Measurements from ENCODE around the gene FBXO48. TPM values are rescaled to one million over a fixed set of nuclear protein-coding genes. Genes with fewer than 3 reads are reported as not detected.

Gene FBXO48
- total and polyA plus RNA-seq, 10 of the 15 experiments (the other 5 are each of a cell fraction or from before 2014, with no cell fraction given): 0.56 to 2.3 (median 1.2) TPM

GRCh38 chr2:68476454-68476853 is 9.4 kb upstream of the FBXO48 start:
- POLR2A ChIA-PET: no interaction called here
- DNase-seq (ENCODE audit: low read depth, low spot score): no peak
- TF ChIP-seq GABPA (IDR thresholded peaks at IDR 0.05; ENCODE audit: low read depth) (no peak), PKNOX1 (IDR thresholded peaks at IDR 0.05) (no peak), RCOR1 (conservative IDR thresholded peaks at IDR 0.05; ENCODE audit: low read depth, low read length) (no peak), SUZ12 (IDR thresholded peaks at IDR 0.05; ENCODE audit: unreplicated experiment) (no peak), IRF3 (IDR thresholded peaks at IDR 0.05) (no peak), MEF2A (IDR thresholded peaks at IDR 0.05; ENCODE audit: insufficient read depth, low read depth, low read length) (no peak)
- Histone ChIP-seq H3K9ac (ENCODE audit: control insufficient read depth, insufficient read depth, low read length) (no peak overlapping the region), H3K36me3 (ENCODE audit: control insufficient read depth in 2 of 2, insufficient read depth in 2 of 2, low read length in 1 of 2) (no peaks in the 10 kb centered on the region), H3K4me1 (ENCODE audit: control insufficient read depth, insufficient read depth, low read length) (no peaks in the 10 kb centered on the region), H3K27me3 (replicated peaks in 1 of 2; ENCODE audit: control insufficient read depth in 2 of 2, insufficient read depth in 2 of 2, low read length in 1 of 2) (no peaks in the 10 kb centered on the region; a peak in 1 of 4 replicates), H2AFZ (ENCODE audit: control insufficient read depth, low read depth, low read length) (no peak overlapping the region), H3K9me3 (replicated peaks; ENCODE audit: control insufficient read depth, insufficient read depth, low read length) (no peaks in the 10 kb centered on the region), H4K20me1 (ENCODE audit: control insufficient read depth, insufficient read depth) (no peaks in the 10 kb centered on the region), H3K27ac (ENCODE audit: control insufficient read depth, insufficient read depth) (no peak overlapping the region), H3K4me2 (ENCODE audit: control insufficient read depth, insufficient read depth) (no peak overlapping the region), H3K79me2 (ENCODE audit: control insufficient read depth, insufficient read depth, low read length) (no peaks in the 10 kb centered on the region), H3K4me3 (no peak overlapping the region)
- intact Hi-C loops (cut with micrococcal nuclease; ENCODE audit: unreplicated experiment) (no loop called here), in situ Hi-C loops (cut with MboI) (no loop called here)
- FAIRE-seq: no peak
- no peak for ATAC-seq
- no TSS peak for BruUV-seq (replicated peaks)
- CTCF ChIA-PET: interaction anchor here (0.9 kb wide), 1 partner anchor 291 kb away, joined by 3 read pairs; no protein-coding TSS in a partner anchor
- SMC1A ChIA-PET (ENCODE audit: uncharacterized antibody, unreplicated experiment): no interaction called here
- RAD21 ChIA-PET (ENCODE audit: unreplicated experiment): no interaction called here
- 92% methylated on average over 1 of the region's 1 CpG for WGBS (ENCODE audit: insufficient coverage, insufficient replicate concordance, low lambda C conversion rate, missing lambda C conversion rate)
